ENCODE results near the gene GMPPA.

GMPPA gene

DNA sequence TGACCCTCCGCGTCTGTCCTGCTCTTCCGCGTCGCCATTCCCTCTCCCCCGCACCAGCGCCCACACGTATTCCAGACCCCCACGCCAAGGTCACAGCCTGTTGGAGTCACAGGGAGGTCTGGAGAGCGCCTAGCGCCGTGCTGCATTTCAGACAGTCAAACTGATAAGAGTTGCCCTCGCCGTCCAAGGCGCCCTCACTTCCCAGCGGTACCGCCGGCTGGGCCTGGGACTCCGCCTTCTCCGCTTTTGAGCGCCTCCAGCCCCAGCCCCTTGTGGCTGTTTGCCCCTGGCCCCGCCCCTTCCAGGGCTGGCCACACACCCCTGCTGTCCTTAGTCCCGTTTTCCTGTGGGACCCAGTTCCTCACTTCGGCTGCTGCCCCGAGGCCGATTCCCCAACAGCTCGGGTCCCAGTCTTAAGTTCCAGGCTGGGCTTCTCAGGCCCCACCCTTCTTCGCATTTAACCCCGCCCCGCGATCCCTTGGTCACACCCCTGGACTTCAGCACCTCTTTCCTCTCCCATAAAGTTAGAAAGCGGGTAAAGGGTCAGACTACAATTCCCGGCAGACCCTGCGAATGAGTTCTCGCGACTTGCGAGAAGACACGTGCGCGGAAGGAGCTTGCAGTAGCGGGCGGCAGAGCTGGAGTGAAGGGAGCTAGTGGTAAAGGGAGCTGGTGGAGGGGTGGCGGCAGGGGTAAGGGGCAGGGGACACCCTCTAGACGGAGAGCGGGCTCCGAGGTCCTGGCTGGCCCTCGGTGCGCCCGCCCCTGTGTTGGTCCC is at the start of gene GMPPA:
TSS of gene GMPPA (plus strand) at position 612 of the 778 bp plus-strand sequence. CDS start 1,085 bp downstream, outside the sequence.
- DNase-seq (ENCODE audit: low spot score), result peak; percentile 91

DNA sequence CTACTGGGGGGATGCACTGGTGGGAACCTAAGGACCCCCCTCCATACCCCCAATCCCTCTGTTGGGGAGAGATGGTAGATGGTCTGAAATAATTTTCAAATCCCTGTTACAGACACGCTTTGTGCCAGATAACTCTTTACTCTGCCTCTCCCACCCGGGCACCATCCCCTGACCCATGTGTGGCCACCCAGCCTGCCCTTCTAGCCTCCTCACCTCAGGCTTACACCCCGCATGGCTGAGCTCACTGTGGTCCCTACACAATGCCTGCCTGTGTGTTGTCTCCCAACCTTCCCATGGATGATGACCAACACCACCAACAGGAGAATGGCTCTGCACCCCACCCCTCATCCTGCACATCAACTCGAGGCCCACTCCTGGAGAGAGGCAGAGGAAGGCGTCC is 49.1 kb upstream of the GMPPA start:
- no peak for DNase-seq (ENCODE audit: low spot score)

DNA sequence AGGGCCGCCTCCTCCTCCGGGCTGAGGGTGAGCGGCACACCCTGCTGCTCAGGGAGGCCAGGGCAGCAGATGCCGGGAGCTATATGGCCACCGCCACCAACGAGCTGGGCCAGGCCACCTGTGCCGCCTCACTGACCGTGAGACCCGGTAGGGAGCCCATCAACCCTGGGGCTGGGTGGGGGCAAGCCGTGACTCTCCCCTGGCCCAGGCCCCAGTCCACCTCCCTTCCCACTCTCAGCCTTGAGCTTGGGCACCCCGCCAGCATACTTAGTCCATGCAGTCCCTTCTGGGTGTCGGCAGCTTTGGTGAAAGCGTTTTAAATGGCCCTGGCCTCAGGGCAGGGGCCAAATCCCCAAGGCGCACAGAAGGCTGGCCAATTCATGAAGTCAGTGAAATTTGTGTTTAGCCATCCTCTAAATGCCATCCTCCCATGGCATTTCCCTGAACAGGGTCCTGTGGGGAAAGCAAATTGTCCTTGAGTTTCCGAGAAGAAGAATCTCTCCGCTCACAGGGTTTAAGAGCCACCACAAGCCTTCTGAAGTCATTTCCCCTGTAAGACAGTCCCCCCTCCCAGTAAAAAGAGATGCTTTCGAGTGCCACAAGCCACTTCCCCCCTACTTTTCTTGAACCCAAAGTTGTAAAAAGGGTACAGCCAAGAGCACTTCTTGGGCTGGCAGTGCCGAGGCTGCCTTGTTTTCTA is 46.9 kb upstream of the GMPPA start:
- DNase-seq (ENCODE audit: low spot score), result no peak

DNA sequence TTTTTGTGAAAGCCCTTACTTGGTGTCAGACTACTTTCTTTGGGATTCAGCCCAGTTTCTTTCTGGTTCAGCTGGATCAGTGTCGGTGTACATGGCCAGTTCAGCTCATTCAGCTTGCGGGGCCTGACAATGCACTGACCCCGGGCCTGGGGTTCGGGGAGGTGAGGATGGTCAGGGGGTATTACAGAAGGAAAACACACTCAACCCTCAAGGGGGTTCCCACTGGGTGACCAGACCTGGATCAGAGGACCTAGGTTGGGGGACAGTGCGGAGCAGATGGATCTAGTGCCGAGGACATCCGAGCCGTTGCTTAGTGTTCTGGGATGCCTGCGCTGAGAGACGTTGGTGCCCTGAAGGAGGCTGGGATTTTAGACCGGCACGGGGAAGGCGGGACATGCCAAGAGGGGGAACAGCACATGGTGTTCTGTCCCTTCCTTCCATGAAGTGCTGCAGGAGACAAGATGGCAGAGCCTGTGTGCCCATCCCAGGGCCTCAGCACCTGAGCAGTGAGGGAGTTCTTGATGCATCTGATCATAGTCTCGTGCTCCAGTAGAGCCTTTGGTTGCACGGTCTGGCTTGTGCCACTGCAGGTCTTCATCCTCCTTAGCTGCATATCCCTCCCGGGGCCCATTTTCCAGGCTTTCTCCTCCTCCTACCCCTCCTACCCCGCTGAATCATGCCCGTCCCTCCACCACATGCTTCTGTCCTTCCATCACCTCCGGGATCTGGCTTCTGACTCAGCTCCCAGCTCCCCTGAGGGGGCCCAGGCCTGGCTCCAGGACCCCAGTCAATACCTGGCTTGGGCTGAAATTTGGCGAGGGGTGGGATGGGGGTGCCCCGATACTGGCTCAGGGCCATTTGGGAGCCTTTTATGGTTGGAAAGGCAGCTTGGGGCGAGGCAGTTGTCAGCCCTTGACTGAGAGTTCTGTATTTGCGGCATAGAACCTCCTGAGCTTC is 46.1 kb upstream of the GMPPA start:
- no peak for DNase-seq (ENCODE audit: low spot score)

DNA sequence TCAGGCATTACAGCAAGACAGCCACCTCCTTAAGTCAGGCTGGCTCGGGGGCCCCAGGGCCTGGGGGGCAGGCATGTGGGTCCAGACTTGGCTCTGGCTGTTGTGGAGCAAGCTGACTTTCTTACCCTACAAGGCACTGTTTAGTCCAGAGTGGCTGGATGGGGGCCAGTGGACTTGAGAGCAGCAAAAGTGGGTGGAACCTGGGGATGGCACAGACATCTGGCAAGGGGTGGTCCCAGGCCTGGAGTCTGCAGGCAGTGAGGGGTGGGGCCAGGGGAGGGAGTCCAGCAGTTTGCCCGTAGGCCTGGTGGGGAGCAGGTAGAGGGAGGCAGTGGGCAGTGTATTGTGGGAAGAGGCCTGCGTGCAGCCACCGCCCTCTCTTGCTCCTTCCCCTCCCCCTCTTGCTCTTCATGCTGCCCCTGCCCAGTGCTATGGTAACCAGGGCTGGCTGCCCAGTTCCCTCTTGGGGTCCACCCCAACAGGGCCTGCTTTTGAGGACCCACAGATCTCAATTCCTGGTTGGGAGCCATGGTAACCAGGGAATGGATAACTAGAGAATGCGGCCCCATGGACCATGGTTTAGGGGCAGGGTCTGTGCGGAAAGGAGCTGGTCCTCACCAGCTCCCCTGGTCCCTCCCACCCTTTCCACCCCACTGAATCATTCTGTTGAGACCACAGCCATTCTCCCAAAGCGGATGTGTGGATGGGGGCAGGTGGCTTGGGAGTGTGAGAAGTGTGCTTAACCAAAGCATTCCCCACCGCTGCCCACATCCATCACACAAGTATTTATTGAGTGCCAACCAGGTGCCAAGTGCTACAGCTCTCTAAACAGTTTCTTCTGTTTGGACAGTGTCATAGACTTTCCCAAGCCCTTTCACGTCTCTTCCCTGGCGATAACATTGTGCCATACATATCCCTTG is 44.8 kb upstream of the GMPPA start:
- no peak for DNase-seq (ENCODE audit: low spot score)

DNA sequence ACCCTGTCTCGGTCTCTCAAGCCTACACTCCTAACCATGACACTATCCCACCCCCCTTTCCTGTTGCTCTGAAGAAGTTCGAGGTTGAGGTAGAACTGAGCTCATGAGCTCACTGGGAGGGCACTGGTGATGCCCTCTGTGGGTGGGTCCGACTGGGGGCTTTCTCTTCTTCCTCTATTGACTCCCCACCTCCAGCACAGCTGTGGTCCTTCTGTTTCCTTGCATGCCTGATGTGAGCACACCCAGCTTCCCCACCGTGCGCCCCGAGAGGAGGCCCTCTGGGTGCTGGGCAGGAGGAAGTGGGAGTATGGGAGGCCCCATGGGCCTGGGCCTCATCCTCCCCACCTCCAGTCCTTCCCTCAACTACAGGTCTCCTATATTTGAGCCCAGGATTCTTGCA is 43.1 kb upstream of the GMPPA start:
- DNase-seq (ENCODE audit: low spot score), result no peak

DNA sequence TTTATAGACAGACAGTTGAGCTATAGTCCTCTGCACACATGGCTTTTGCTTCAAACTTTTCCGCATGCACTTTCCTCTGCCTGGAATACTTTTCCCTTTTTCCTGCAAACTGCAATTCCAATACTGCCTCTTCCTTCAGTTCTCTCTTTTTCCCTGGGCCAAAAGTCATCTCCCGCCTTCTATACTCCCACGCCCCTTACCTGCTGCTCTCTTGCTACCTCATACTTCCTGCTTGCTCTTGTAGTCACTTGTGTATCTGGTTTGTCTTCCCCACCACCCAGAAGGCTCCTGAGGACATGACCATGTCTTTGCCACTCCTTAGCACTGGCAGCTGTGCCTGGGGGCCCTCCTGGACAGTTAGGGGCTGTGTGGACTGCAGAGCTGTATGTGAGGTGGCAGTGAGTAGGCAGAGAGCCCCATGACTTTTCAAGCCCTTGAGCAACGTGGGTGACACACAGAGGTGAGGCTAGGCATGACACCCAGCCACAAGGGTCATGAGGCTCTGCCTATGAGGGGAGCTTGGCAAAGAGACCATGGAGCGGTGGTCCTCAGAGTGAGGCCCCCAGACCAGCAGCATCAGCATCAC is 40.8 kb upstream of the GMPPA start:
- no peak for DNase-seq (ENCODE audit: low spot score)

DNA sequence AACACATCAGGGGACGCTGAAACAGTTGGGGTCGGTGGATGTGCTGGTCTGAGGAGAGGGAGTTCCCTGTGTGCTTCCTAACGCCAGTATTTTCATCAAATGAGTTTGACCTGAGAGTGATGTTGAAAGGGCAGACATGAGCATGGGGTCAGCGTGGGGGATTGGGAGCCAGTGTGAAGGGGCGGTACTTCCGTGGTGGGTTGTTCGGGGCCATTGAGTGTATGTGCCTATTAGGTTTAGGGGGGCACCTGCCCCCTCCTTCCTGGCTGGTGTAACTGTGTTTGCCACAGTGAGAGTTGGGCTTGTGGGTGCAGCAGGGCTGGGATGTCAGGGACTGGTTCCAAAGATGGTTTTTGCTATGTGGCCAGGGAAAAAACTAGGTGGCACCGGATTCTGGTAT is 39.7 kb upstream of the GMPPA start:
- DNase-seq (ENCODE audit: low spot score), result no peak

DNA sequence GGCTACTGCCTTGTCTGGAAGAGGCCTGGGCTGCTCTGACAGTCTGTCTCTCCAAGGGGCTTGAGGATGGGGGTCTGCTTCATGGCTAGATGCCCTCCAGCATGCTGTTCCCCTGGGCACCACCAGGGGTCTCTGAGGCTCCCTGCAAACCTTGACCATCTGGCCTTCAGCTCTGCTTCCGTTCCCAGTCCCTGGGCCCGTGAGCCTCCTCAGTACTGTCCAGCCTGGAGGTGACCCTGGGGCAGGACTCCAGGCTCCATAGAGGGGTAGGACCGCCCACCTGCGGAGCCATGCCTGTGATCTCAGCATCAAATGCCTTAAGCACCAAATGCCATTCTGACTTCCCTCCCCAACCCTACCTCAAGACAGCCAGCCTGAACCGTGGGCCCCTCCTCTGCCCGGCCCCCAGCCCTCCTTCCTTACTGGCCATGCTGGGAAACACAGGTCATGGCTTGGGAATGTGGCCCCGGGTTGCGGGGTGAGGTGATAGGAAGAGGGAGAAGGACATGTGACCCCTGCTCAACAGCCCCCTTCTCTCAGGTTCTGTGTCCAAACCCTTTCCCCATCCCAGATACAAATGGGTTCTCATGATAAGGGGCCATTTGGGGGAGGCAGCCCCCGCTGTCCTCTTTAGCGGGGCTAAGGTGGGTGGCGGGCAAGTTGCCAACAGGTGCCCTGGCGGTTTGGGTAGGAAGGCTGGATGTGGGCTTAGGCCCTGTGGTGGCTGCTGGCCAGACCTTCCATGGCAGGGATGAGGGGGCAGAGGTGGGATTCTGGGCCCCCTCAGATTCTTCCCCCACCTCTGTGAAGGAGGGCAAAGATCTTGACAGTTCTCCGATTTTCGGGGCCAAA is 39.0 kb upstream of the GMPPA start:
- DNase-seq (ENCODE audit: low spot score), result peak; percentile 47

DNA sequence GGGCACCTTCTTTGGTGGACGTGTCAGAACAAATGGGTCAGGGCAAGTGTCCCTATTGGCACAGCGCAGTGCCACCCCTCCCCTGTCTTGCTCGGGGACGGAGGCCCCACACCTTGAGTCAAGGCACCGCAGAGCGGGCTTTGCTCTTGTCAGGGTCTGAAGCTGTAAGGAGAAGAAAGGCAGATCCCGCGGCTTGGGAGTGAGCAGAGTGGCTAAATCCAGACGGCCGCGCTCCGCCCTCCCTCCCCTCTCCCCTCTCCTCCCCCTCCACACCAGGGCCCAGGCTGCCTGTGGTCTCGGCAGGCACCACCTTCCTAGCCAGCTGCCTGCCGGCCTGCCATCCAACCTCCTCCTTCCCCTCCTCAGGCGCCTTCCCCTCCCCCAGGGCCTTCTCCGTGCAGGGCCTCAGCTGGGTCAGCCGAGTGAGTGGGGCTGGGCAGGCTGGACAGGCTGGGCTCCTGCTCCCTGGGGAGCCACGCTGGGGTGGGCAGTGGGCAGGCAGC is 38.2 kb upstream of the GMPPA start:
- no peak for DNase-seq (ENCODE audit: low spot score)

DNA sequence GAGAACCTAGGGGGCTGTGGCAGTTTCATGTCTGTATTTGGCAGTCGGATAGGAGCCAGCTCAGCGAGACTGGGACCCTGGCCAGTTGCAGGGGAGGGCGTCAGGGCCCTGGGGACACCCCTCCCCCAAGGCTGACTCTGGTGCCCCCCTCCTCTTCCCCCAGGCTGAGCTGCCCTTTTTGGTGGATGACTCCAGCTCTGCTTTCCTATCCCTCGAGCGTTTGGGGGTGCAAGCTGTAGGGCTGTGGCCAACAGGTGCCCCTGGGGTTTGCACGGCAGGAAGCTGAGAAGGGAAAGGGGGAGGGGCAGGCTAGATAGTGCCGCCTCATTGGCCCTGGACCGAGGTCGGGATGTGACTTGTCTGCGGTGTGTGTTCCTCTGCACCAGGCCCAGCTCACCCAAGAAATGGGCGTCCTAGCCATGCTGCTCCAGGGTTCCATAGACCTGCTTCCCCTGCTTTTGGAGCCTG is 37.6 kb upstream of the GMPPA start:
- no peak for DNase-seq (ENCODE audit: low spot score)

DNA sequence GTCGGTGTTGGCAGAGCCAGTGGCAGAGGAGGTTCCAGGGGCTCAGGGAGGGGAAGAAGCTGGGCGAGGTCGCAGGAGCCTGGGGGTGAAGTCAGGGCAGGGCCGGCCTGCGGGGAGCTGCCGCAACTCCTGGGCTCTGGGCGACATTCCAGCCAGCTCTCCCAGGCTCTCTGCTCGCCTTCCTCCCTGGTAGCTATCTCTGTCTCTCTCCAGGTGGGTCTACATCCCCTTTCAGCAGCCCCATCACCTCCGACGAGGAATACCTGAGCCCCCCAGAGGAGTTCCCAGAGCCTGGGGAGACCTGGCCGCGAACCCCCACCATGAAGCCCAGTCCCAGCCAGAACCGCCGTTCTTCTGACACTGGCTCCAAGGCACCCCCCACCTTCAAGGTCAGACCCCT is 37.0 kb upstream of the GMPPA start:
- DNase-seq (ENCODE audit: low spot score), result no peak

DNA sequence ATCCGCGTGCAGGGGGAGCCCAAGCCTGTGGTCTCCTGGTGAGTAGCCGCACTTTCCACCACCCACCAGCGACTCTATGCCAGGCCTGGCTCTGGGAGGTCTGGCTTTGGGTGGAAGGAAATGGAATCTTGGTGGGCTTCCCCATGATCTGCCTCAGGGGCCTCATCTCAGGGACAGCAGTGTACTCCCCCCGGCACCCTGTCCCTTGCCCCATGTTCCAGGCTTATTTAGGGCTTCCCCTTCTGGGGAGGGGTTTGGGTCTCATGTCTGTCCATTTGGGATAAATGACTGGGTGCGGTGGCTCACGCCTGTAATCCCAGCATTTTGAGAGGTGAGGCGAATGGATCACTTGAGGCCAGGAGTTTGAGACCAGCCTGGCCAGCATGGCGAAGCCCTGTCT is 36.3 kb upstream of the GMPPA start:
- no peak for DNase-seq (ENCODE audit: low spot score)

DNA sequence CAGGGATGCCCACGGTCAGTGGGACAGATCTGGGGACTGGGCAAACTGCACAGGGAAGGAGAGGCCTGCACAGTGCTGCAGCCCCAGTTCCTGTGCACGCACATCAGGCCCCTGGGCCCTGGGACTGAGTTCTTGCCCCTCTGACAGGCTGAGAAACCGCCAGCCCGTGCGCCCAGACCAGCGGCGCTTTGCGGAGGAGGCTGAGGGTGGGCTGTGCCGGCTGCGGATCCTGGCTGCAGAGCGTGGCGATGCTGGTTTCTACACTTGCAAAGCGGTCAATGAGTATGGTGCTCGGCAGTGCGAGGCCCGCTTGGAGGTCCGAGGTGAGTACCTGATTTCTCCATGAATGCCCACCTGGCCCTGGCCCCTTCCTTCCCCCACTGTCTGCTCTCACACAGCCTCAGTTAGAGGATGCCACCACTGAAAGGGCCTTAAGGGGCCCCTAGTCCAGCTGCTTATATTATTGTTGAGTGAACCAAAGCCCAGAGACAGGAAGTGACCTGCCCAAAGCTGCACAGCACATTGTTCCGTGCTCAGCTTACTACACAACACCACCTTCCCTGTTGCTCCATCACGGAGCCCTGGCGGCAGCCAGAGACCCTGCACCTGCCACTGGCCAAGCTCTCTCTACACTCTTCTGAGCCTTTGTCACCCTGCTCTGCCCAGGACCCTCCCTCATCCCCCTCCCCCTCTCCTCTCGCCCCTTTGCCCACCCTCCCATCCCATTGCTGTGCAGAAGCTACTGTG is 34.2 kb upstream of the GMPPA start:
- no peak for DNase-seq (ENCODE audit: low spot score)

DNA sequence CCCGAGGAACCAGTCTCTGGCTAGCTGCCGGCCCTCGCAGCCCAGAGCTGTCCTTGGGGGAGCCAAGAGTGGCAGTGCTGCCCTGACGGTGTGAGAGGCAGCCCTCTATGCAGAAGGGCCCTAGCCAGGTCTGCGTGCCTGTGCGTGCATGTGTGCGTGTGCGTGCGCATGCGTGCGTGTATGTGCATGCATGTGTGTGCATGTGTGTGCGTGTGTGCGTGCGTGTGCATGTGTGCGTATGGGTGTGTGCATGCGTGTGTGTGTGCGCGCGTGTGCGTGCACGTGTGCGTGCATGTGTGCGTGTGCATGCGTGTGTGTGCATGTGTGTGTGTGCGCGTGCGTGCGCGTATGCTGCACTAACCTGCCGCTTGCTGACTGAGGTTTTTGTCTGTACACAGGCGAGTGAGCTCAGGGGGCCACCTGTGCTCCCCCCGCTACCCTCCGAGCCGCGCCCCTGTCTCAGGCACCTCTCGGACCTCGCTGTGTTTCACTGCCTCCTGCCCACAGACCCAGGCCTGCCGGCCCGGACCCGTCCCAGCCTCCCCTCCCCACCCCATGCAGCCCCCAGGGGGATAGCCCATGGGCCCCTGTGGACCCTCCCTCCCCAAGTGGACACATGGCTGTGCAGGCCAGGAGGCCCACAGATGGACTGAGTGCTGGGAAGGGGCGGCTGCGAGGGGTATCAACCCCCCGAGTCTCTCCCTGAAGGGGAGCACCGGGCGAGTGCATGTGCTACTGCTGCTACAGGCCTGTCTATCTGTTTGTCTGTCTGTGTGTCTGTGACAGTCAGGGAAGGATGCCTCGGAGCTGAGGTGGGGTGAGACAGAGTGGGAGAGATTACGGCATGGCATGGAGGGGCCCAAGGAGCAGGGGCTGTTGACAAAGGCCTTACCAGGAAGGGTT is 32.8 kb upstream of the GMPPA start:
- no peak for DNase-seq (ENCODE audit: low spot score)

DNA sequence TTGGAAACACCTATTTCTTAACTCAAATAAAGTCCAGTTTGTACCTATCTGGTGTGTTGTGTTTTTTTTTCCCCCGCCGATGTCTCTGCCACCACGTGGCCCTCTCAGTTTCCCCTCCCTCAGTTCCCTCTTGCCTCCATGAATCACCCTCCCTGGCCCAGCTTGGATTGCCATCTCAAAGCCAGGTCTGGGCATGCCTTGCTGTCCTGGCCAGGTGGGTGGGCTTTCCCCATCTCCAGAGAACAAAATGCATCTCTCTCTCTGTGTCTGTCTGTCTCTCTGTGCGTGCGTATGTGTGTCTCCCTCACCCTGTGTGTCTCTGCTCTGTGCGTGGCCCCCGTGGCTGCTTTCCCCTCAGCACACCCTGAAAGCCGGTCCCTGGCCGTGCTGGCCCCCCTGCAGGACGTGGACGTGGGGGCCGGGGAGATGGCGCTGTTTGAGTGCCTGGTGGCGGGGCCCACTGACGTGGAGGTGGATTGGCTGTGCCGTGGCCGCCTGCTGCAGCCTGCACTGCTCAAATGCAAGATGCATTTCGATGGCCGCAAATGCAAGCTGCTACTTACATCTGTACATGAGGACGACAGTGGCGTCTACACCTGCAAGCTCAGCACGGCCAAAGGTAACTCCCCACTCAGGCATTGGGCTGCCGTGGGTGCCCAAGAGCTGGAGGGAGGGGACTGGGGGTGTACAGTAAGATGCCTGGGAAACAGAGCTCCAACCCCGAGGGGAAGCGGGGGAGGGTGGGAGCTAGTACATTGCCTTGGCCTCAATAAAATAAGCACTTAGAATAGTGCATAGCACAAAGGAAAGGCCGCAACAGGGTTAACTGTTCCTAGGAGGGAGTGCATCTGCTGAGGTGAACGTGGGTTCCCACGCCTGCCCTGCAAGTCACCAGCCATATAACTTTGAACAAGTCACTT is 31.6 kb upstream of the GMPPA start:
- DNase-seq (ENCODE audit: low spot score), result no peak

DNA sequence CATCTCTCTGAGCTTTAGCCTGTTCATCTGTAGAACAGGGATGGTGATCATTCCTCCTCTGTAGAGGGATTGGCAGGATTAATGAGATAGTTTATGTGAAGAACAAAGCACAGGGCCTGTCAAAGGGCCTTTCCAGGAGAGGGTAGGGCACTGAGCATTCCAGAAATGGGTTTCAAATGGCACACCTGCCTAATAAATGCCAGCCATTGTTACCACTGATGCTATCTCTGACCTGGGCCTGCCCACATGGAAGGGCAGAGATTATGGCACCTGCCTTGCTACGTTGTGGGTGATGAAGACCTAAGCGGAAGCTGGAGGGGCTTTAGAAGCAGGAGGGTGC is 31.0 kb upstream of the GMPPA start:
- no peak for DNase-seq (ENCODE audit: low spot score)

Measured in hematopoietic multipotent progenitor cell treated with erythropoietin and hydrocortisone succinate and interleukin-3 and kit ligand, for 17 days (in vitro differentiated cells).